H1 (cell line): ENCODE data around the gene DEDD. TPM values are rescaled to one million over a fixed set of nuclear protein-coding genes. Genes with fewer than 3 reads are reported as not detected.

ENCODE experiments used
- CTCF ChIA-PET: fragments of 300-600 bp; sonication (Branson Sonifier 250); formaldehyde crosslinking; loops from one replicate; lab custom pipeline; 2021; ENCODE audit not compliant: partially characterized antibody; lab: Charles Lee
- POLR2A ChIA-PET: fragments of 300-600 bp; sonication (Branson Sonifier 250); formaldehyde crosslinking; loops from one replicate; lab custom pipeline; 2021; ENCODE audit warnings: inconsistent platforms; ENCODE audit not compliant: partially characterized antibody; lab: Charles Lee
- DNase-seq, 2 experiments: peaks; one replicate each; pipeline versions ENCODE4 v3.0.0 to v3.0.0-alpha.2; 2010 to 2022; ENCODE audit warnings: low spot score in 2 of 2, low read depth in 1 of 2, mixed read lengths in 1 of 2
- FAIRE-seq: peaks from 2 replicates; lab custom pipeline; 2011; peaks lifted over from hg19 to GRCh38; lab: Jason Lieb, UNC
- H2AFZ ChIP-seq: 2 replicates; pipeline ENCODE4 v1.8.1; 2012; ENCODE audit warnings: low read length, inconsistent platforms
- H2AK5ac ChIP-seq: 2 replicates; pipeline ENCODE4 v1.6.1; 2013; ENCODE audit warnings: low read depth, low read length
- H2BK120ac ChIP-seq: replicated peaks from 2 replicates; pipeline ENCODE3; 2013; ENCODE audit warnings: low read depth, low read length, inconsistent platforms
- H2BK12ac ChIP-seq: 2 replicates; pipeline ENCODE4 v1.6.1; 2013; ENCODE audit warnings: low read depth, low read length
- H2BK15ac ChIP-seq: 2 replicates; pipeline ENCODE4 v1.6.1; 2013; ENCODE audit warnings: low read length
- H2BK20ac ChIP-seq: 2 replicates; pipeline ENCODE4 v1.6.1; 2013; ENCODE audit warnings: low read length
- H2BK5ac ChIP-seq: 2 replicates; pipeline ENCODE4 v1.6.1; 2013; ENCODE audit warnings: low read depth, low read length
- H3K14ac ChIP-seq: 2 replicates; pipeline ENCODE4 v1.6.1; 2013; ENCODE audit warnings: inconsistent platforms; ENCODE audit not compliant: insufficient read length
- H3K18ac ChIP-seq: 2 replicates; pipeline ENCODE4 v1.6.1; 2013; ENCODE audit warnings: low read length; ENCODE audit errors: extremely low read depth
- H3K23ac ChIP-seq: 2 replicates; pipeline ENCODE4 v1.6.1; 2013; ENCODE audit warnings: inconsistent platforms; ENCODE audit not compliant: insufficient read length
- H3K23me2 ChIP-seq: 2 replicates; pipeline ENCODE4 v1.6.1; 2013; ENCODE audit warnings: low read depth, low read length
- H3K27ac ChIP-seq: 2 replicates; pipeline ENCODE4 v1.6.1; 2011; ENCODE audit warnings: low read depth, low read length, inconsistent platforms
- H3K27me3 ChIP-seq, 4 experiments: replicated peaks in 1 of 4; 1 replicate in 1 of 4; 2 replicates in 3 of 4; pipeline versions ENCODE4 v1.6.1 to v1.8.1; 2011 to 2013; ENCODE audit warnings: low read length in 3 of 4, mild to moderate bottlenecking in 3 of 4, inconsistent platforms in 2 of 4, mixed read lengths in 2 of 4, moderate library complexity in 1 of 4; ENCODE audit not compliant: control insufficient read depth in 3 of 4, insufficient read depth in 3 of 4; ENCODE audit errors: extremely low read depth in 1 of 4
- H3K36me3 ChIP-seq, 4 experiments: 2 replicates each; pipeline versions ENCODE4 v1.6.1 to v1.8.1; 2011 to 2013; ENCODE audit warnings: mild to moderate bottlenecking in 4 of 4, low read length in 3 of 4, moderate library complexity in 2 of 4, control low read depth in 1 of 4, inconsistent platforms in 1 of 4; ENCODE audit not compliant: insufficient read depth in 4 of 4, control insufficient read depth in 2 of 4
- H3K4ac ChIP-seq: replicated peaks from 2 replicates; pipeline ENCODE3; 2013; ENCODE audit warnings: low read length, low read depth, mixed read lengths, inconsistent platforms; ENCODE audit not compliant: insufficient read length
- H3K4me1 ChIP-seq, 4 experiments: replicated peaks in 1 of 4; 1 replicate in 1 of 4; 2 replicates in 3 of 4; pipeline versions ENCODE4 v1.6.1 to v1.8.1; 2011 to 2013; ENCODE audit warnings: low read length in 3 of 4, inconsistent platforms in 2 of 4, mixed read lengths in 1 of 4; ENCODE audit not compliant: insufficient read depth in 4 of 4, control insufficient read depth in 3 of 4
- H3K4me2 ChIP-seq, 2 experiments: 2 replicates each; pipeline versions ENCODE4 v1.6.1 to v1.8.1; 2011 to 2013; ENCODE audit warnings: low read depth in 2 of 2, low read length in 2 of 2, control low read depth in 1 of 2, inconsistent platforms in 1 of 2, mild to moderate bottlenecking in 1 of 2; ENCODE audit not compliant: insufficient read depth in 1 of 2
- H3K4me3 ChIP-seq, 4 experiments: fragments of 200-600, 300-600 bp in 1 of 4; sonication (generic), shearing (Covaris generic), sonication (Bioruptor Twin) in 1 of 4; 2 replicates each; pipeline versions ENCODE4 v1.5.1 to v1.8.1; 2011 to 2016; ENCODE audit warnings: low read length in 4 of 4, low read depth in 3 of 4, control low read depth in 2 of 4, inconsistent platforms in 2 of 4, mild to moderate bottlenecking in 2 of 4, mixed read lengths in 1 of 4, moderate library complexity in 1 of 4; ENCODE audit not compliant: insufficient read depth in 2 of 4; ENCODE audit errors: extremely low read depth in 1 of 4
- H3K56ac ChIP-seq: replicated peaks from 2 replicates; pipeline ENCODE3; 2013; ENCODE audit warnings: low read depth, mild to moderate bottlenecking, mixed read lengths, low read length, inconsistent platforms; ENCODE audit not compliant: insufficient read length
- H3K79me1 ChIP-seq: 2 replicates; pipeline ENCODE4 v1.6.1; 2013; ENCODE audit warnings: low read depth, low read length, control low read depth
- H3K79me2 ChIP-seq, 2 experiments: 2 replicates each; pipeline versions ENCODE4 v1.6.1 to v1.8.1; 2012 to 2013; ENCODE audit warnings: low read length in 2 of 2, mild to moderate bottlenecking in 2 of 2, inconsistent platforms in 1 of 2; ENCODE audit not compliant: insufficient read depth in 2 of 2, control insufficient read depth in 1 of 2
- H3K9ac ChIP-seq, 4 experiments: replicated peaks in 1 of 4; 1 replicate in 1 of 4; 2 replicates in 3 of 4; pipeline versions ENCODE4 v1.6.1 to v1.8.1; 2011 to 2013; ENCODE audit warnings: low read depth in 3 of 4, low read length in 3 of 4, control low read depth in 2 of 4, mild to moderate bottlenecking in 2 of 4, moderate library complexity in 2 of 4, inconsistent platforms in 1 of 4; ENCODE audit errors: extremely low read depth in 1 of 4
- H3K9me3 ChIP-seq, 2 experiments: 2 replicates each; pipeline versions ENCODE4 v1.6.1 to v1.8.1; 2012 to 2013; ENCODE audit warnings: mild to moderate bottlenecking in 2 of 2, moderate library complexity in 2 of 2, control low read depth in 1 of 2, inconsistent platforms in 1 of 2, low read depth in 1 of 2, low read length in 1 of 2, mixed read lengths in 1 of 2; ENCODE audit not compliant: insufficient read depth in 2 of 2
- H4K20me1 ChIP-seq, 2 experiments: replicated peaks in 1 of 2; 2 replicates each; pipeline versions ENCODE3 to v1.8.1; 2011 to 2013; ENCODE audit warnings: inconsistent platforms in 2 of 2, low read length in 2 of 2, mild to moderate bottlenecking in 1 of 2; ENCODE audit not compliant: insufficient read depth in 2 of 2, control insufficient read depth in 1 of 2
- H4K5ac ChIP-seq: 2 replicates; pipeline ENCODE4 v1.6.1; 2013; ENCODE audit warnings: low read length, low read depth, mixed read lengths, inconsistent platforms; ENCODE audit not compliant: insufficient read length
- H4K8ac ChIP-seq: 2 replicates; pipeline ENCODE4 v1.8.0; 2013; ENCODE audit warnings: mild to moderate bottlenecking, moderate library complexity, low read length, inconsistent platforms; ENCODE audit not compliant: insufficient read depth; ENCODE audit errors: extremely low read depth
- H4K91ac ChIP-seq: replicated peaks from 2 replicates; pipeline ENCODE3; 2013; ENCODE audit warnings: low read length, mixed read lengths, inconsistent platforms; ENCODE audit not compliant: insufficient read length
- GTF2F1 ChIP-seq: IDR thresholded peaks from 2 replicates; pipeline ENCODE4 v1.6.1; 2012; ENCODE audit warnings: low read depth, low read length, improper control_type of control experiment, borderline replicate concordance
- HDAC6 ChIP-seq: IDR thresholded peaks from one replicate; pipeline ENCODE4 v1.7.1; 2012; ENCODE audit warnings: low read depth, mild to moderate bottlenecking, inconsistent platforms, low read length, moderate library complexity
- KDM5A ChIP-seq: fragments of 200-600 bp; IDR thresholded peaks from 2 replicates; pipeline ENCODE4 v1.7.1; 2012; ENCODE audit warnings: mild to moderate bottlenecking, low read length, inconsistent platforms, mixed read lengths
- RAD21 ChIP-seq, 2 experiments: IDR thresholded peaks in 1 of 2; conservative IDR thresholded peaks in 1 of 2; 2 replicates each; pipeline ENCODE4 v1.6.1; 2011; ENCODE audit warnings: low read depth in 2 of 2, low read length in 2 of 2, improper control_type of control experiment in 1 of 2, inconsistent platforms in 1 of 2, mild to moderate bottlenecking in 1 of 2, moderate library complexity in 1 of 2
- RNF2 ChIP-seq: fragments of 200-900, 300-1000 bp; sonication (generic); IDR thresholded peaks from 2 replicates; pipeline ENCODE4 v1.7.1; 2016; ENCODE audit warnings: borderline replicate concordance, low read depth, mild to moderate bottlenecking, antibody characterized with exemption, low read length; ENCODE audit not compliant: poor library complexity, severe bottlenecking; ENCODE audit errors: missing control alignments
- SRF ChIP-seq: IDR thresholded peaks from 2 replicates; pipeline ENCODE4 v1.6.1; 2011; ENCODE audit warnings: mild to moderate bottlenecking, low read depth, low read length, moderate library complexity
- SUZ12 ChIP-seq: fragments of 200-600 bp; sonication (generic); IDR thresholded peaks from 2 replicates; pipeline ENCODE4 v1.6.1; 2012; ENCODE audit warnings: mild to moderate bottlenecking, inconsistent platforms, low read length, moderate library complexity, mixed read lengths
- TEAD4 ChIP-seq: IDR thresholded peaks from 2 replicates; pipeline ENCODE4 v1.6.1; 2012; ENCODE audit warnings: low read depth, low read length, inconsistent platforms, mixed read lengths
- USF2 ChIP-seq: IDR thresholded peaks from 2 replicates; pipeline ENCODE4 v1.6.1; 2011; ENCODE audit warnings: low read length, improper control_type of control experiment
- WGBS, 2 experiments: shearing (Covaris generic) in 1 of 2; methylation state at CpG; one replicate each; pipeline versions ENCODE4 v1.1.6 to v1.1.7; 2013 to 2015; ENCODE audit warnings: low lambda C conversion rate in 2 of 2, mixed read lengths in 2 of 2, inconsistent platforms in 1 of 2, low coverage in 1 of 2, missing lambda C conversion rate in 1 of 2; ENCODE audit not compliant: insufficient replicate concordance in 2 of 2, insufficient coverage in 1 of 2, insufficient read length in 1 of 2; ENCODE audit errors: extremely low coverage in 1 of 2, missing lambda C conversion rate in 1 of 2; 5-methylcytosine and 5-hydroxymethylcytosine counted together
- polyA plus RNA-seq, 7 experiments: library from polyadenylated mRNA; depleted of rRNA in 3 of 7; stranded (reverse) in 5 of 7; unstranded in 2 of 7; fragments of >200 nt in 5 of 7; fragments of 200-250 nt in 2 of 7; gene quantifications; 1 replicate in 5 of 7; 2 replicates in 1 of 7; 4 replicates in 1 of 7; pipeline versions ENCODE4 v1.2.1 to v1.2.3, GENCODE V29; 2011 to 2013; ENCODE audit warnings: missing spikeins in 2 of 7, mixed read lengths in 2 of 7
- total RNA-seq: library from RNA; stranded (reverse); fragmentation: NEBNext Ultra II Directional; extraction: Animal tissue kit (Norgen Biotek cat#: 25700); gene quantifications from 2 replicates; pipeline ENCODE4 v1.2.1, GENCODE V29; 2021

DEDD gene
- total and polyA plus RNA-seq, 2 of the 8 experiments (the other 6 are each of a cell fraction or from before 2014, with no cell fraction given): 42.6 to 55.9 TPM

- Histone ChIP-seq H3K4me3 (no peak overlapping the region), H3K23me2 (no peaks in the 10 kb centered on the region), H3K79me1 (no peaks in the 10 kb centered on the region), H3K27ac (no peak overlapping the region), H3K9me3 (no peaks in the 10 kb centered on the region), H3K4me2 (no peak overlapping the region), H4K91ac (no peak overlapping the region), H3K27me3 (no peaks in the 10 kb centered on the region), H3K18ac (no peak overlapping the region), H3K4me1 (peaks cover 0 to 8% (median 3%) of the 10 kb centered on the region in 4 experiments; a peak in 3 of 7 replicates), H2BK15ac (no peak overlapping the region), H3K14ac (no peak overlapping the region), H2BK120ac (no peak overlapping the region), H3K4ac (no peak overlapping the region), H3K36me3 (no peaks in the 10 kb centered on the region), H3K23ac (no peak overlapping the region), H2BK12ac (no peak overlapping the region), H3K9ac (no peak overlapping the region), H2AK5ac (no peak overlapping the region), H3K56ac (no peak overlapping the region), H2AFZ (no peak overlapping the region), H2BK5ac (no peak overlapping the region), H2BK20ac (no peak overlapping the region), H4K20me1 (peaks cover 0 to 3% of the 10 kb centered on the region in 2 experiments), H3K79me2 (no peaks in the 10 kb centered on the region), H4K8ac (no peak overlapping the region), H4K5ac (no peak overlapping the region)
- ChIA-PET CTCF (interaction anchor here (0.7 to 17.8 kb wide), 11 partner anchors 11 to 67 kb away, joined by 3 to 282 read pairs (median 8); partner anchors contain the start of genes KLHDC9, NECTIN4, NIT1 and PFDN2), POLR2A (interaction anchor here (1.5 kb wide), 1 partner anchor 59 kb away, joined by 6 read pairs; the partner anchor contains the start of gene DEDD)
- TF ChIP-seq USF2 (no peak), KDM5A (no peak), GTF2F1 (no peak), TEAD4 (no peak), RAD21 (IDR thresholded peaks at IDR 0.05 in 1 of 2, conservative IDR thresholded peaks at IDR 0.05 in 1 of 2; ENCODE audit: low read depth in 2 of 2, low read length in 2 of 2) (no peak), SUZ12 (no peak), SRF (no peak), RNF2 (no peak), HDAC6 (no peak)
- DNase-seq: no peak
- WGBS, 2 experiments: 90% methylated on average over 19 of the region's 19 CpGs; no CpG with 5 or more reads in 1 of the 2 experiments
- FAIRE-seq: no peak
These were observed 59.6 kb downstream of the DEDD start for GRCh38 chr1:161072751-161073449.
